Prostate gland (tissue), 2 donors: ENCODE measurements around the gene TMEM50A. TPM values are rescaled to one million over a fixed set of nuclear protein-coding genes. Genes with fewer than 3 reads are reported as not detected.
"Not testable (repeated sequence)": the region's sequence is repeated elsewhere in the genome, so short reads cannot be mapped to it uniquely, and the experiment has no call there.

ENCODE experiments used
- DNase-seq: peaks from one replicate; pipeline ENCODE4 v3.0.0-alpha.2; 2019; ENCODE audit warnings: low spot score
- H3K27ac ChIP-seq, 2 donors: fragments of 200-600 bp; sonication (generic); 2 replicates each; pipeline ENCODE4 v1.5.1; 2017 to 2019
- H3K27me3 ChIP-seq: fragments of 200-600 bp; sonication (generic); replicated peaks from 2 replicates; pipeline ENCODE4 v1.5.1; 2019; ENCODE audit not compliant: insufficient read depth
- H3K36me3 ChIP-seq, 2 donors: fragments of 200-600 bp; sonication (generic); 1 replicate in 1 of 2; 2 replicates in 1 of 2; pipeline versions ENCODE4 v1.5.1 to v1.8.1; 2017 to 2019
- H3K4me1 ChIP-seq: fragments of 200-600 bp; sonication (generic); replicated peaks from 2 replicates; pipeline ENCODE4 v1.5.1; 2019
- H3K4me3 ChIP-seq, 2 donors: fragments of 200-600 bp; sonication (generic); 2 replicates each; pipeline ENCODE4 v1.5.1; 2017 to 2019
- H3K9me3 ChIP-seq: fragments of 200-600 bp; sonication (generic); 2 replicates; pipeline ENCODE4 v1.5.1; 2017
- CTCF ChIP-seq, 4 experiments: fragments of 200-600 bp in 2 of 4; fragments of 450-650 bp in 2 of 4; sonication (generic) in 2 of 4; IDR thresholded peaks; 1 replicate in 3 of 4; 2 replicates in 1 of 4; pipeline ENCODE4 v1.5.1; 2016 to 2019; ENCODE audit warnings: antibody characterized with exemption in 4 of 4, mild to moderate bottlenecking in 2 of 4, moderate library complexity in 2 of 4
- WGBS: methylation state at CpG from one replicate; pipeline ENCODE4 v1.1.5; 2018; 5-methylcytosine and 5-hydroxymethylcytosine counted together
- intact Hi-C: fragments of 100-400 bp; cut with DNase I; formaldehyde crosslinking; loops from one replicate; pipeline ENCODE4 v1.14.2; 2022
- total RNA-seq, 2 donors: library from RNA; depleted of rRNA; stranded (reverse); fragments of >200 nt; gene quantifications; one replicate each; pipeline ENCODE4 v1.1.0, GENCODE V29; 2016

TMEM50A gene
- total RNA-seq, 2 donors from 2014 or later, result 70.0 to 90.6 TPM

- H3K27me3 ChIP-seq, DNase-seq, H3K4me1 ChIP-seq, H3K4me3 ChIP-seq, H3K9me3 ChIP-seq, H3K36me3 ChIP-seq, H3K27ac ChIP-seq: not testable (repeated sequence)
- intact Hi-C loops, result loop anchor here (10.0 kb wide), 1 partner anchor 402 kb away; the partner anchor contains the start of gene SELENON
- TF ChIP-seq CTCF (IDR thresholded peaks at IDR 0.05), result peak in 1 of 4 experiments; percentile 33
- WGBS, result 21% methylated on average over 7 of the region's 8 CpGs
Observed at GRCh38 chr1:25402947-25403803, 65.0 kb downstream of the TMEM50A start.

GRCh38 chr1:25405731-25406305 is 67.7 kb downstream of the TMEM50A start:
- WGBS, result 78% methylated on average over 5 of the region's 12 CpGs

DNA sequence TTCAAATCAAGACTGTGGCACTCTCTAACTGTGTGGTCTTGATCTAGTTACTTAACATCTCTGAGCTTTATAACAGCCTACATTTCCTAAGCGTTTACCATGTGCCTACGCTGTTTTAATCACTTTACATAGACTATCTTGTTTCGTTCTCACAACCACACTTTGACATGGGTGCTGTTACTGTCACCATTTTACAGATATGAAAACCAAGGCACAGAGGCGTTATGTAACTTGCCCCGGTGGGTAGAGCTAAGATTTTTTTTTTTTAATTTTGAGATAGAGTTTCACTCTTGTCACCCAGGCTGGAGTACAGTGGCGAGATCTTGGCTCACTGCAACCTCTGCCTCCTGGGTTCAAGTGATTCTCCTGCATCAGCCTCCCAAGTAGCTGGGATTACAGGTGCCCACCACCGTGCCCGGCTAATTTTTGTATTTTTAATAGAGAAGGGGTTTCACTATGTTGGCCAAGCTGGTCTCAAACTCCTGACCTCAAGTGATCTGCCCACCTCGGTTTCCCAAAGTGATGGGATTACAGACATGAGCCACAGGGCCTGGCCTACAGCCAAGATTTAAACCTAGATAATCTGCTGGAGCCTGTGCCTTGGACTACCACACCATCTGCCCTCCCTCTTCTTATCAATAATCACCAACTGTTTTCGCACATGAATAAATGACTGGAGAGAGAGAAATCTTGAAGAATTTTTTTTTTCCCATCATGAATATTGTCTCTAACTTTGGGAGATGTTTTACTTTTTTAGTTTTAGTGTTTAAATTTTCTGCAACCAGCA is 71.7 kb downstream of the TMEM50A start:
- 92% methylated on average over 10 of the region's 10 CpGs for WGBS
- not testable (repeated sequence) for H3K36me3 ChIP-seq, H3K27me3 ChIP-seq, H3K4me3 ChIP-seq, DNase-seq, H3K27ac ChIP-seq, H3K9me3 ChIP-seq, H3K4me1 ChIP-seq
- intact Hi-C loops, result loop anchor here (5.0 to 10.0 kb wide), 2 partner anchors 112 to 395 kb away; partner anchors contain the start of gene SELENON

More at GRCh38 chr1:25405731-25406305, 67.7 kb downstream of the TMEM50A start:
- not testable (repeated sequence) for H3K9me3 ChIP-seq, H3K4me3 ChIP-seq, H3K4me1 ChIP-seq, H3K27ac ChIP-seq, DNase-seq, H3K27me3 ChIP-seq, H3K36me3 ChIP-seq
- intact Hi-C loops, result loop anchor here (5.0 to 10.0 kb wide), 2 partner anchors 116 to 399 kb away; partner anchors contain the start of gene SELENON

Other genes starting within 250 kb of the TMEM50A start
- gene SYF2, start 105.8 kb upstream of the TMEM50A start, total RNA-seq, result 10 to 100 TPM; 46.5 to 51.0 TPM
- gene RSRP1, start 90.9 kb upstream of the TMEM50A start, total RNA-seq, result 100 to 1,000 TPM; 114 to 145 TPM
- gene RHD, start 65.8 kb upstream of the TMEM50A start, total RNA-seq, result not detected
- 1 to 10 TPM; 2.4 to 3.9 TPM for gene RHCE, start 82.5 kb downstream of the TMEM50A start, total RNA-seq
- gene MACO1, start 92.6 kb downstream of the TMEM50A start, total RNA-seq, result 10 to 100 TPM; 25.5 to 31.0 TPM
- 10 to 100 TPM; 37.8 to 56.3 TPM for gene LDLRAP1, start 205.3 kb downstream of the TMEM50A start, total RNA-seq